ENCODE results near the gene PABPN1. TPM values are rescaled to one million over a fixed set of nuclear protein-coding genes. Genes with fewer than 3 reads are reported as not detected.

PABPN1 gene
- total RNA-seq, 1 donor from 2014 or later, result 62.2 TPM

DNA sequence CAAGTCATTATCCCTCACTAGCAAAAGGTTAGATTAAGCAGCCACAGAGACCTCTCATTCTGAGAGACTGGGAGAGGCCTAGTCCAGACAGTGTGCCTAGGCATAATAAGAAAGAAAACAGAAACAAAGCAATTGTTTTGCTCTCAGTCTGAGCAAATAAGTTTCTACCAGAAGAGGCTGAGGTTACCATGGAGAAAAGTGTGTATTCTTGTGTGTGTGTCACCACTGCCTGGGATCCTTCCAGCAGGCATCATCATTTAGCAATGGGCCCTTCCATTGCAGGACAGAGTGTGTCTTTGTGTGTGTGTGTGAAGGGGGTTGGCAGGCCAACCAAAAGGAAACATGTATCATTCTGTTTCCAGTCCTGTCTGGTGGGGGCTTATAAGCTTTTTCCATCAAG is 40.1 kb downstream of the PABPN1 start:
- DNase-seq (ENCODE audit: low read depth), result peak; percentile 22
- H3K4me3 ChIP-seq (ENCODE audit: low read depth, low read length), result no peak overlapping the region
- TF ChIP-seq, protein P1, sequence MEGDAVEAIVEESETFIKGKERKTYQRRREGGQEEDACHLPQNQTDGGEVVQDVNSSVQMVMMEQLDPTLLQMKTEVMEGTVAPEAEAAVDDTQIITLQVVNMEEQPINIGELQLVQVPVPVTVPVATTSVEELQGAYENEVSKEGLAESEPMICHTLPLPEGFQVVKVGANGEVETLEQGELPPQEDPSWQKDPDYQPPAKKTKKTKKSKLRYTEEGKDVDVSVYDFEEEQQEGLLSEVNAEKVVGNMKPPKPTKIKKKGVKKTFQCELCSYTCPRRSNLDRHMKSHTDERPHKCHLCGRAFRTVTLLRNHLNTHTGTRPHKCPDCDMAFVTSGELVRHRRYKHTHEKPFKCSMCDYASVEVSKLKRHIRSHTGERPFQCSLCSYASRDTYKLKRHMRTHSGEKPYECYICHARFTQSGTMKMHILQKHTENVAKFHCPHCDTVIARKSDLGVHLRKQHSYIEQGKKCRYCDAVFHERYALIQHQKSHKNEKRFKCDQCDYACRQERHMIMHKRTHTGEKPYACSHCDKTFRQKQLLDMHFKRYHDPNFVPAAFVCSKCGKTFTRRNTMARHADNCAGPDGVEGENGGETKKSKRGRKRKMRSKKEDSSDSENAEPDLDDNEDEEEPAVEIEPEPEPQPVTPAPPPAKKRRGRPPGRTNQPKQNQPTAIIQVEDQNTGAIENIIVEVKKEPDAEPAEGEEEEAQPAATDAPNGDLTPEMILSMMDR (conservative IDR thresholded peaks at IDR 0.05; ENCODE audit: low read depth, low read length), result no peak

DNA sequence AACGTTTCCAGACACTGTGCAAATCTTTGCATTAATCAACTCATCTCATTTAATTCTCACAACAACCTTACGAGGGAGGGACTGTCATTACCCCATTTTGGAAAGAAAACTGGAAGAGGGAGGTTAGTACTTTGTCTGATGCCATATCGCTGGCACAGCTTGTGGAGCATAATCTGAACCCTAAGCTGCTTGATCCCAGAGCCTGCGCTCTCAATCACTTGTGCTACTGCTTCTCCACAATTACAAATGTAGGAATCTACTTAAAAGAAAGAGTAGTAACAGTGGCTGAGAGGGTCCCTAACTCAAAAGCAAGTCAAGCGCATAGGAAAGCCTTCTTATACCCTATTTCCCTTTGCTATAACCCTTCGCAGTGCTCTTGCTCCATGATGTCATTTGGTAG is 40.5 kb downstream of the PABPN1 start:
- H3K4me3 ChIP-seq (ENCODE audit: low read depth, low read length), result no peak overlapping the region
- TF ChIP-seq, protein P1 (conservative IDR thresholded peaks at IDR 0.05; ENCODE audit: low read depth, low read length), result no peak
- DNase-seq (ENCODE audit: low read depth), result no peak

DNA sequence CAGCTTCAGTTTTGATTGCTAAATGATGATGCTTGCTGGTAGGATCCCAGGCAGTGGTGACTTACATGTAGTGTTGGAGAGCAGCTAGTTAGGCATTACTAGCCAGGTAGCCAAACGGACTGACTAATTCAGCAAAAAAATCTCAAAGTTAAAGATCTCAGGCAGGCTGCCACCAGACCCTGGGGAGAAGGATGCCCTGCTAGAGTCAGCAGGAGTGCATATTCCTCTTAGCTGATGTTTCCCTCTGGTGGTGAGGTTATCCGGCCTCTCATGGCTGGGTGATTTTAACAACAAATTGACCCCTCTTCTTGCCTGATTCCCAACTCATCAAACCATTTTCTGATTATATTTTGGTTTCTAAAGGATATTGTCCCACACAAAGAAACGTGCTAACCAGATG is 40.9 kb downstream of the PABPN1 start:
- no peak overlapping the region for H3K4me3 ChIP-seq (ENCODE audit: low read depth, low read length)
- peak; percentile 54 for DNase-seq (ENCODE audit: low read depth)
- TF ChIP-seq, protein P1 (conservative IDR thresholded peaks at IDR 0.05; ENCODE audit: low read depth, low read length), result peak; percentile 73

DNA sequence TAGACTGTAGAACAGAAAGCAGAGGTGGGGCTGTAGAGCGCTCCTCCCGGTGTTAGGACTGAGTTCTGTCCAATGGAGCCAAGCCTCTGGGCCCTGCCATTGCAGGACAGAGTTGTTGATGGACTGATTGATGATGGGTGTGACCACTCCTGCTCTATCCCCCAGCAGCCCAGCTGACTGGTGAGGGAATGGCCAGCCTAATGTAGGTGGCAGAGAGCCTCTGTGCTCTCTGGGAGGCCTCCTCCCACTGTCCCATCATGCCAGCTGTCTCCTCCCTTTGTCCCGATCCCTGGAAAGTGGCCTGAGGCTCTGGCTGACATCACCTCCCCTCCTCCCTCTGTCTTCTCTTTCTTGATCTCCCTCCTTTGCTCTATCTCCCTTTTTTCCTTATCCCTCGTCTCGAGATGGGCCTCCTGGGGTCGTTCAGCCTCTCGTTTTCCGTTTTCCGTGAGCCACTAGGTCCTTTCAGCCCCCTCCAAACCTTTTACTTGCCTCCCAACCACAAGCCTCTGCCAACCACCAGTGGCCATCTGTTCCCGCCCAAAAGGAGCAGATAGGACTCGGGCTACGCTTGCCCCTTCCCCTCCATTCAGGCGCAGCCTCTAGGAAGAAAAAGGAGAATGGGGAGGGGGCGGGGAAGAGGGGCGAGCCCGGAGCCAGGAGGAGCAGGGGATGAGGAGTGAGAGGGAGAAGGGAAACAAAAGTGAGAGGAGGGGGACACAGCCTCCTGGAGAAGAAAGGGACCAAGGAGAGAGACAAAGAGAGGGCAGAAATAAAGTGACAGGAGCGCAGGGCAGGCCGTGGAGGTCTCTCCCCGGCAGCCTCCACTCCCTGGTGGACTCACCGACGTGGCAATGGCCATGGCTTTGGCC is 43.1 kb downstream of the PABPN1 start:
- H3K4me3 ChIP-seq (ENCODE audit: low read depth, low read length), result no peak overlapping the region

DNA sequence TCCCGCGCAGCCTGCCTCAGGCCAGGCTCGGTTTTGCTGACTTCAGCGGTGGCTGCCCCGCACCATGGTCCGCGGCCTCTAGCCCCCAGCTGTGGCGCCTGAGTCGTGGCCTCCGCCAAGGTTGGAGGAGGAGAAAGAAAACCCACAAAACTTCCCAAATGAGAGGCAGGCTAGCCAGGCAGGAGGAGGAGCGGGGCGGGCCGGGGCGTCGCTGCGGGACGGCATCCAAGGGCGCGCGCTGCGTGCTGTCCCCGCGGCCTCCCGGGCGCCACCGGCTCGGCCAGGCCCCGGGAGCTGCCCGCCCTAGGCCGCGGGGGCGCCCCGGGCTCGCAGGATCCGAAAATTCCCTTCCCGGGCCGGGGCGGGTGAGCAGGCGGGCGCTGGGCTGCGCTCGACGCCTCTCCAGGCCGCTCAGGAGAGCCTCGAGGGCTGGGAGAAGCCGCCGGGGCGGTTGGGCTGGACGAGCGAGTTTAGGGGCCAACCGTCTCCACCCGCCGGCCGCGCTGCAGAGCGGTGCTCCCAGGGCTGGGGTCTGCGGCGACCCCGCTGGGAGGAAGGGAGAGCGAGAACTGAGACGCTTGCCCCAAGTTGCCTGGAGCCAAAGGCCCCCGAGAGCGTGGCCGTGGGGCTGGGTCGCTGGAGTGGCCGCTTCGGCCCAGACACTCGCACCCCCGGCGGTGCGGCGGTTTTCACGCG is 43.9 kb downstream of the PABPN1 start, which contains the start of gene EFS:
Gene EFS (minus strand): TSS at position 137 of the 696 bp plus-strand sequence. CDS start 147 bp downstream, outside the sequence.
- DNase-seq (ENCODE audit: low read depth), result no peak
- TF ChIP-seq, protein P1 (conservative IDR thresholded peaks at IDR 0.05; ENCODE audit: low read depth, low read length), result no peak

More for the DNA sequence above, 43.1 kb downstream of the PABPN1 start:
- no peak for DNase-seq (ENCODE audit: low read depth)
- TF ChIP-seq, protein P1 (conservative IDR thresholded peaks at IDR 0.05; ENCODE audit: low read depth, low read length), result no peak

DNA sequence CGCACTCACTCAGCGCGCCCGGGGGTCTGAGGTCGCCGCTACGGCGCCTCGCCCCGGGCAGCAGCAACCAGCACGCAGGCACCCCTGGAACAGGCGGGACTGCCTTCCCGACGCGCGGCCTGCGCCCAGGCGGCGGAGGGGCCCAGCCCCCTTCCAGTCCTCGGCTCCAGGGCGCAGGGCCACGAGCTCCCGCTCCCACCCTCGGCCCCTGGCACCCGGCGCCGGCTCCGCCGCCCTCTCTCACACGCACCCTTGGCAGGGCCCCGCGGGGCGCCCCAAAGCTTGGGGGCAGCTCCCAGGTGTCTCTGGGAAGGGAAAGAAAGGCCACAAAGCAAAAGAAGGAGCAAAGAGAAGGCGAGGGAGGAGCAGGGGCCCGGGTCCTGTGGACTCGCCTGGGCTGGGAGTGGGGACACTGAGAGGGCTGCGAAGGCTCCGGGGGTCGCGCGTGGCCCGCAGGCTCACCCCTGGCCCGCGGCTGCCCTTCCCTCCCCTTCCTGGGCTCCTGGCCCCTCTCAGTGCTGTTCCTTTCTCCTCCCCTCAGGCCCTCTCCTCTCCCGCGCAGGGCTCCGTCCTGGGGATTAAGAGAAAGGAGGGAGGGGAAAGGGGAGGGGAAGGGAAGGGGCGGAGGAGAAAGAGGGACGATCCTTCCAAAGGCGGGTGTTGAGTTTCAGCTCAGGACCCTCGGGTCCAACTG is 44.6 kb downstream of the PABPN1 start:
- H3K4me3 ChIP-seq (ENCODE audit: low read depth, low read length), result no peak overlapping the region
- DNase-seq (ENCODE audit: low read depth), result no peak
- TF ChIP-seq, protein P1 (conservative IDR thresholded peaks at IDR 0.05; ENCODE audit: low read depth, low read length), result no peak

More for the DNA sequence above, 43.9 kb downstream of the PABPN1 start, which contains the start of gene EFS:
- no peak within 1 kb of the TSS for H3K4me3 ChIP-seq (ENCODE audit: low read depth, low read length)

All from epithelial cell of proximal tubule (primary cell).